HG02840 (cell line): Measurements from ENCODE around the gene TMEM240.
A peak's percentile ranks its signal among the peaks of the same experiment; 100 is the strongest.

Source experiments
- ATAC-seq: cut with Tn5 transposase; IDR thresholded peaks from one replicate; pipeline ENCODE4 v1.9.1; 2021; ENCODE audit warnings: mild to moderate bottlenecking, moderate library complexity, moderate number of reproducible peaks; ENCODE audit not compliant: unreplicated experiment, low FRiP score

The TMEM240 gene

DNA sequence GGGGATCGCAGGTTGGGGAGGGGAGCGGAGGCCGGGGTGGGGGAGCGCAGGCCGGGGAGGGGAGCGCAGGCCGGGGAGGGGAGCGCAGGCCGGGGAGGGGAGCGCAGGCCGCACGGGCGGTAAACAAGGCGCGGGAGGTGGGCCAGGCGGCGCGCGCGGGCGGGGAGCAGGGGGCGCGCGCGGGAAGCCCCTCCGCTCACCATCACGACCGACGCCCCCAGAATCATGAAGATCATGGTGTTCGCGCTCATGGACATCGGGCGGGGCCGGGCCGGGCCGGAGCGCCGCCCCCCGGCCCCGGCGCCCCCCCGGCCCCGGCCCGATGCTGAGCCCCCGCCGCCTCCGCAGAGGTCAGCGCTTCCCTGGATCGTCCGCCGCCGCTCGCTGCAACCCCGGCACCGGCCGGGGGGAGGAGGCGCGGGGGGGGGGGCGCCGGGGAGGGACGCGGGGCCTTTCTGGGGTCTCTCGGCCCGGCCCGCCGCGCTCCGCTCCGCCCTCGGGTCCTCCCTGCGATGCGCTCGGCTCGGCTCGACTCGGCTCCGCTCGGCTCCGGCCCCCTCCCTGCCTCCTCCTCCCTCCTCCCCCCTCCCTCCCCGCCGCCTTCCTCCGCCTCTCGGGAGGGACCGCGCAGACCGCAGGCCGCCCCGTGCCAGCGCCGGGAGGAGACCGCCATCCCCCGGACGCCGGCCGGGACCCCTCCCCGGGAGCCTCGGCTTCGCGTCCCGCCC is at the start of gene TMEM240:
Gene TMEM240, minus strand, starts transcription at position 535 of the 728 bp plus-strand sequence. Its CDS starts 278 bp downstream, at position 257.
- no peak for ATAC-seq

- ATAC-seq: no peak
Measured at GRCh38 chr1:1583347-1584010, 43.1 kb upstream of the TMEM240 start.

- no peak for ATAC-seq
Measured at GRCh38 chr1:1582585-1583346, 42.3 kb upstream of the TMEM240 start.

DNA sequence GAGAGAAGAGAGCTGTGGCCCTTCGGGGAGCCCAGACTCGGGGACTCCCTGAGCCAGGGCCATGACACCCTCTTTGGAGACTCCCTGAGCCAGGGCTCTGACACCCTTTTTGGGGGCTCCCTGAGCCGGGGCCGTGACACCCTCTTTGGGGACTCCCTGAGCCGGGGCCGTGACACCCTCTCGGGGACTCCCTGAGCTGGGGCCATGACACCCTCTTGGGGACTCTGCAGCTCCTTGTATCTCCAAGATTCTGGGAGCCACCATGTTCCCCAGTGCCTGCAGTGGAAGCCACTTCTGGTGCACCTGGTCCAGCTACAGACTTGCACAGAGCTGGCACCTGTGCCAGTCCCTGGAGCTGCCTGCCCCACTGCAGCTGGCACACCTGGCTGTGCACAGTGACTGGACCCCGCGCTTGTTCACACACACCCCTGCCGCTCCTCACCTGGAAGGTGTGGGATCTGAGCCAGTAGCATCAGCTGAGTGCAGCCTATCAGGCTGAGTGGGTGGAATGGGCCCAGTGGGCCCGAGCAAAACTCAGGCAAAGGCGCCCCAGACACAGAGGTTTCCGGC is 38.0 kb upstream of the TMEM240 start:
- no peak for ATAC-seq

DNA sequence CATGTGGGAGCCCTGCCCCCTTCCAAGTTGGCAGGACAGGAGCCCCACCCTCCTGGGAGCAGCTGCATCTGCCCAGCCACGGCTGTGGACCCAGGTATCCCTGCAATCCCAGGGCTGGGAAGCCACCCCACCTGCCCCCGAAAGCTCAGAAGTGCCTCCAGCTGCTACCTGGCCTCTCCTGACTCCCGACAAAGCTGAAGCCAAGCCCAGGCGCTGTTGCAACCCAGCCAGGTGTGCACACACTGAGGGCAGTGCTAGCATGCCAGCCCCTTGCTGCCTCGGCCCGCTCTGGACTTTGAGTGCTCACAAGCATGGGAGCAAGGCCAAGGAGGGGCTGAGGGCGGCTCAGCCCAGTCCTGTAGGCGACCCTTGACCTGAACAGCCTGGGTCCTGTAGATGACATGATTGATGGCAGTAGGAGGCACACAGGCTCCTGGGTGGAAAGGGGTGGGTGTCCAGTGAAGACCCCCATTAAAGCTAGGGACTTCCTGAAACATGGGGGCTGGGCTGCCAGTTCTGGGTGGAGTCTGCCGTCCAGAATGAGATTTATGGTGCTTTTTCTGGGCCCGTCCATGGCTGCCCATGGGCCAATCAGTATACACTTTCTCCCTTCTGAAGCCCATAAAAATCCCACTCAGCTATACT is 37.1 kb upstream of the TMEM240 start:
- ATAC-seq: no peak

- ATAC-seq: peak; percentile 89
Measured at GRCh38 chr1:1574721-1575537, 34.5 kb upstream of the TMEM240 start, which contains the start of gene SSU72. SSU72 (minus strand) TSS chr1:1574863; CDS start chr1:1574557, 306 bp downstream.

- ATAC-seq: peak; percentile 77
Measured at GRCh38 chr1:1573843-1574720, 33.7 kb upstream of the TMEM240 start.

GRCh38 chr1:1569341-1569740 is 28.9 kb upstream of the TMEM240 start:
- no peak for ATAC-seq

DNA sequence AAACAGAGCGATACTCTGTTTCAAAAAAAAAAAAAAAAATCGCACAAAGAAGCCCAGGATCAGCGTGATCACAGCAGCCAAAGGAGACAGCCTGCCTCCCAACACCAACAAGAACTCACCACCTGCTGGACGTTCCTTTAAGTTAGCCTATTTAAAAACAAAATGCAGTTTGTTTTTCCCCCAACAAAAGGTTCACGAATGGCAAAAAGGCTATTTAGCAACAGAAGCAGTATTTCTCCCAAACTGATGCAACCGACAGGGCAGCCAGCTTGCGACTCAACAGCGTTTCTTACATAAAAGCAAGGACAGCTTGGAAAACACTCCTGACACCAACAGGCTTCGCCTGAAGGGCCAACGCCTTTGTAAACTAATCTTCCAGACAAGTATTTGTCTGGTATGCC is 27.5 kb upstream of the TMEM240 start:
- no peak for ATAC-seq

DNA sequence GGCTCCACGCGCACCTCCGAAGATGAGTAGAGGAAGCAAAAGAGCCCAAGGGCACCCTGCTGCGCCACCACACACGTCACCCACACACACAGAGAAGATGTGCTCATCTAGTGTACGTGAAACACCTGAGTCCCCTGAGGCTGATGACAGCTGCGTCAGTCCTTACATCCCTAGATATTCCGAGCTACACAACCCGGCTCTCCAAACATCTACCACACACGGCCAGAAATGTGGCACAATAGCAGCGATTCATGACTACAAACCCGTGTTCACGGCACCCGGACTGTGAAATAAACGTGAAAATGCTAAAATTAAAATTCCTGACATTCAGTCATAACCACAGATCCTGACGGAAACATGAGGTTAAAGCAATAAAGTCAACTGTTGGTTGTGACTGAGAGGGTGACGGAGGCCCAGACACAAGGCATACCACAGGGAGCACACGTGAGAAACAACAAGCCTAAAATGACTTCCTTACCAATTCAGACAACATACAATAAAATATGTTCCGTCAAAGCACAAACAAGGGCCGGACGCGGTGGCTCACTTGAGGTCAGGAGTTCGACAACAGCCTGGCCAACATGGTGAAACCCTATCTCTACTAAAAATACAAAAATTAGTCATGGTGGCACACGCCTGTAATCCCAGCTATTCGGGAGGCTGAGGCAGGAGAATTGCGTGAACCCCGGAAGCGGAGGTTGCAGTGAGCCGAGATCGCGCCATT is 26.9 kb upstream of the TMEM240 start:
- no peak for ATAC-seq

DNA sequence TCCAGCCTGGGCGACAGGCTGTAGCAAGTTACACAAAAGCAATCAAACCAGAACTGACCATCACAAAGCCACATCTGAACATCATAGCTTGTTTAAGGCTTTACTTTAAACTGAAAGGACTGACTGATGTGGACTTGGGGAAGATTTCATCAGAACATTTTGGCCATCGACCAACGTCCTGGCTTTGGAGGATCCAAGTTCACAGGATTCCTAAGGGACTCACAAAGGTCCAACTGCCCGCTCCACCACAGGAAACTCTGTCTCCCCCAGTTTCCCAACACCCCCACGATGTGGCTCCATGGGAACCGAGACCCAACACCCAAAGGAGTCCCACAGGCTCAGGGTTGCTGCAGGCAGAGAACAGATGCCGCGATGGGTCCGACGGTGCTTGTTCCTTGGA is 24.9 kb upstream of the TMEM240 start:
- ATAC-seq: no peak

DNA sequence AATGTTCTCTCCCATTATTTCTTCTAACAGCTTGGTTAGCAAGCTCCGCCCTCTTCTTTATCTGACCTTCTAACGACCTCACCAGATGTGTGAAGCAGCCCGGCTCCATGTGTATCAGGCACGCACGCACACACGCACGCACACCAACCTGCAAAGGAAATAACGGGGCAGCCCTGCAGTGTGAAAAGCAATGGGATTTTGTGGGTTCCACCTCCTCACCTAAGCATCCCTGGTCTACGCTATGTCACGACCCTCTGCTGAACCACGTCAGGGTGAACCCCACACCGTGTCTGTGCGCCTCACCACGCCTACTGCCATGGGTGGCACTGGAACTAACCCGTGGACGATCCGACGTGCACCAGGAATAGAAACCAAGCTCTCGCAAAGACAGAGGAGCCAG is 23.8 kb upstream of the TMEM240 start:
- no peak for ATAC-seq

- ATAC-seq: no peak
Measured at GRCh38 chr1:1563688-1564087, 23.3 kb upstream of the TMEM240 start.

- no peak for ATAC-seq
Measured at GRCh38 chr1:1562556-1563195, 22.3 kb upstream of the TMEM240 start.

DNA sequence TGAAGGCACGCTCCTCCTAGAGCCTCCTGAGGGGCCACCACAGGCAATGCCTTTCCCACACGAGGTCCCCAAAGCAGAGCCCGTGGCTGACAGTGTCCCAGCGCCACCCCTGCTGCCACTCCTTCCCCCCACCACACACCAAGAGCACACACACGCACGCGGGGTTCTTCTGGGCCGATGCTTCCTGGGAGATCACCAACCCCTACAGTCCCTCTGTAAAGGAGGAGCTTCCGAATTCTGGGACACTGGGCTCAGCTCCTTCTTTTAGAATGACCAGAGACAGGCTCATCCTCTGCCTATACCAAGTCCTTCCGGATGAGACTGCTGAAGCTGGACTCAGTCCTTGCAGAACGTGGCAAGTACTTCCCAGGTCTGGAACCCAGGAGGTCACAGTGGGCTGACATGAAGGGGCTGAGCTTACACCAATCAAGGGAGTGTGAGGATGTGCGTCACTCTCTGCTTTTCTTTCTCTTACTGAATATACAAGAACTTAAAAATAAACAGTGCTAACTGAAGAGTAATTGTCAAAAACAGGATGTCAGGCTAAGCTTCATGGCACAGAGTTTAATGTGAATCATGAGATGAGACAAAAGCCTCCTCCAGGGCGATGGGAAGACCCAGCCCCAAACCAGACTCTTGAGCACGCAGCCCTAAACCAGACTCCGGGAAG is 21.5 kb upstream of the TMEM240 start:
- no peak for ATAC-seq

DNA sequence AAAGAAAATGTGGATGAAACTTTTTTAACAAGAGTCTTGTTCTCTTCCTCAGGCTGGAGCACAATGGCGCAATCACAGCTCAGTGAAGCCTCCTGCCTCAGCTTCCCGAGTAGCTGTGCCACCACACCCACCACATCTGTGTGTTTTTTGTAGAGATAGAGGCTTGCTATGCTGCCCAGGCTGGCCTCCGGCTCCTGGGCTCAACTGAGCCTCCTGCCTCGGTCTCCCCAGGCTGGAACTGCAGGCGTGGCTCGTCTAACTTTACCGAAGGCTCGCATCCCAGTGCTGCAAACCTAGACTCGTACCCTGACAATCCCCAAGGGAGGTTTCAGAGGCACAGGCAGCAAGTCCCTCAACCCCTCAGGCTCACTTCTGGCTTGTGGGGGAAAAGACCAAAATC is 19.8 kb upstream of the TMEM240 start:
- no peak for ATAC-seq

DNA sequence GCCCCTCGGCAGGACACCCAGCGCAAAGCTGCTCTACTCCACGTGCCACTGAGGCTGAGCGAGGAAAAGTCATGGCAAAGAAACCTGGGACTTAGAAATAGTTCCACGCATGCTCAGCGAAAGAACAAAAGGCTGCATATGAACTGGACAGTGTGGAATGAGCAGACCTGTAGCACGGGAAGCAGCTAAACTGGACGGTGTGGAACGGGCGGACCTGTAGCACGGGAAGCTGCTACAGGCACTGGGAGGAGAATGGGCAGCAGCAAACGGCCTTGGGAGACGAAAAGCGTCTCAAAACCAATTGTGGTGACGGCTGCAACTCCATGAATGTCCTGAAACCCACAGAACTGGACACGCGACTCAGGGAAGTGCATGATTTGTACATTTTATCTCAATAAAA is 18.6 kb upstream of the TMEM240 start:
- no peak for ATAC-seq
